ENCODE measurements around the gene PALS1. TPM values are rescaled to one million over a fixed set of nuclear protein-coding genes. Genes with fewer than 3 reads are reported as not detected.
A peak's percentile ranks its signal among the peaks of the same experiment; 100 is the strongest.

The PALS1 gene
- total RNA-seq, 2 donors from 2014 or later = 10.3 to 10.7 TPM

GRCh38 chr14:67240168-67240932 lies 885 bp upstream of the PALS1 start:
- Histone ChIP-seq H3K4me3 (peak overlapping the region; percentile 93 to 97), H3K4me1 (peaks cover 0 to 13% of the 10 kb centered on the region in 2 donors), H3K36me3 (no peaks in the 10 kb centered on the region), H3K9me3 (no peaks in the 10 kb centered on the region), H3K27me3 (no peaks in the 10 kb centered on the region), H3K27ac (peak overlapping the region; percentile 95 to 99)
- peak; percentile 70 for DNase-seq (ENCODE audit: low spot score)
- TF ChIP-seq CTCF (IDR thresholded peaks at IDR 0.05) = no peak

- Histone ChIP-seq H3K4me1 (peaks cover 0 to 17% of the 10 kb centered on the region in 2 donors), H3K27me3 (no peaks in the 10 kb centered on the region), H3K27ac (peak overlapping the region; percentile 95 to 99), H3K36me3 (no peaks in the 10 kb centered on the region), H3K4me3 (peak overlapping the region; percentile 93 to 97), H3K9me3 (no peaks in the 10 kb centered on the region)
- DNase-seq (ENCODE audit: low spot score) = peak; percentile 97
- TF ChIP-seq CTCF (IDR thresholded peaks at IDR 0.05) = no peak
Observed at GRCh38 chr14:67240978-67241410, 241 bp upstream of the PALS1 start.

GRCh38 chr14:67242168-67242420 lies 859 bp downstream of the PALS1 start:
- no peak for DNase-seq (ENCODE audit: low spot score)
- H3K27me3 ChIP-seq = no peaks in the 10 kb centered on the region
- H3K9me3 ChIP-seq = no peaks in the 10 kb centered on the region
- H3K27ac ChIP-seq = peak overlapping the region; percentile 95 to 99
- TF ChIP-seq CTCF (IDR thresholded peaks at IDR 0.05) = no peak
- H3K36me3 ChIP-seq = no peaks in the 10 kb centered on the region
- peak overlapping the region; percentile 93 to 97 for H3K4me3 ChIP-seq
- H3K4me1 ChIP-seq = peaks cover 0 to 21% of the 10 kb centered on the region in 2 donors

- H3K9me3 ChIP-seq = no peaks in the 10 kb centered on the region
- peaks cover 0 to 22% of the 10 kb centered on the region in 2 donors for H3K4me1 ChIP-seq
- TF ChIP-seq CTCF (IDR thresholded peaks at IDR 0.05) = no peak
- no peaks in the 10 kb centered on the region for H3K27me3 ChIP-seq
- no peak overlapping the region for H3K27ac ChIP-seq
- H3K36me3 ChIP-seq = no peaks in the 10 kb centered on the region
- no peak for DNase-seq (ENCODE audit: low spot score)
- no peak overlapping the region for H3K4me3 ChIP-seq
Observed at GRCh38 chr14:67245104-67245503, 3.9 kb downstream of the PALS1 start.

- Histone ChIP-seq H3K9me3 (no peaks in the 10 kb centered on the region), H3K4me1 (peaks cover 0 to 6% of the 10 kb centered on the region in 2 donors), H3K4me3 (no peak overlapping the region), H3K27me3 (no peaks in the 10 kb centered on the region), H3K27ac (no peak overlapping the region), H3K36me3 (no peaks in the 10 kb centered on the region)
- DNase-seq (ENCODE audit: low spot score) = no peak
- no peak for TF ChIP-seq CTCF (IDR thresholded peaks at IDR 0.05)
Observed at GRCh38 chr14:67251573-67252226, 10.5 kb downstream of the PALS1 start.

Measured in right atrium auricular region (tissue), 2 donors.